H1 (cell line): ENCODE results near the gene KCNAB2. TPM values are rescaled to one million over a fixed set of nuclear protein-coding genes. Genes with fewer than 3 reads are reported as not detected.

Experiments used
- ATF3 ChIP-seq: IDR thresholded peaks from 2 replicates; pipeline ENCODE4 v1.6.1; 2011; ENCODE audit warnings: low read depth, mild to moderate bottlenecking, low read length; ENCODE audit not compliant: insufficient read depth
- CEBPB ChIP-seq: IDR thresholded peaks from 2 replicates; pipeline ENCODE4 v1.6.1; 2012; ENCODE audit warnings: low read depth, low read length
- RNF2 ChIP-seq: fragments of 200-900, 300-1000 bp; sonication (generic); IDR thresholded peaks from 2 replicates; pipeline ENCODE4 v1.7.1; 2016; ENCODE audit warnings: borderline replicate concordance, low read depth, mild to moderate bottlenecking, antibody characterized with exemption, low read length; ENCODE audit not compliant: poor library complexity, severe bottlenecking; ENCODE audit errors: missing control alignments
- SAP30 ChIP-seq: fragments of 300-600 bp; sonication (generic); IDR thresholded peaks from 2 replicates; pipeline ENCODE4 v1.7.1; 2012; ENCODE audit warnings: low read length, moderate library complexity, mild to moderate bottlenecking, inconsistent platforms; ENCODE audit not compliant: insufficient read depth, insufficient replicate concordance
- SIRT6 ChIP-seq: IDR thresholded peaks from one replicate; pipeline ENCODE4 v1.7.1; 2012; ENCODE audit warnings: low read length, inconsistent platforms
- polyA plus RNA-seq, 7 experiments: library from polyadenylated mRNA; depleted of rRNA in 3 of 7; stranded (reverse) in 5 of 7; unstranded in 2 of 7; fragments of >200 nt in 5 of 7; fragments of 200-250 nt in 2 of 7; gene quantifications; 1 replicate in 5 of 7; 2 replicates in 1 of 7; 4 replicates in 1 of 7; pipeline versions ENCODE4 v1.2.1 to v1.2.3, GENCODE V29; 2011 to 2013; ENCODE audit warnings: missing spikeins in 2 of 7, mixed read lengths in 2 of 7
- total RNA-seq: library from RNA; stranded (reverse); fragmentation: NEBNext Ultra II Directional; extraction: Animal tissue kit (Norgen Biotek cat#: 25700); gene quantifications from 2 replicates; pipeline ENCODE4 v1.2.1, GENCODE V29; 2021

The KCNAB2 gene
- total and polyA plus RNA-seq, 2 of the 8 experiments (the other 6 are each of a cell fraction or from before 2014, with no cell fraction given) = 4.5 to 7.0 TPM

- TF ChIP-seq RNF2 (no peak), ATF3 (no peak), CEBPB (no peak), SIRT6 (no peak), SAP30 (no peak)
Observed at GRCh38 chr1:6124746-6125365, 79.2 kb downstream of the KCNAB2 start (continued).
